ENCODE measurements around the gene TTLL11.

Gene TTLL11

DNA sequence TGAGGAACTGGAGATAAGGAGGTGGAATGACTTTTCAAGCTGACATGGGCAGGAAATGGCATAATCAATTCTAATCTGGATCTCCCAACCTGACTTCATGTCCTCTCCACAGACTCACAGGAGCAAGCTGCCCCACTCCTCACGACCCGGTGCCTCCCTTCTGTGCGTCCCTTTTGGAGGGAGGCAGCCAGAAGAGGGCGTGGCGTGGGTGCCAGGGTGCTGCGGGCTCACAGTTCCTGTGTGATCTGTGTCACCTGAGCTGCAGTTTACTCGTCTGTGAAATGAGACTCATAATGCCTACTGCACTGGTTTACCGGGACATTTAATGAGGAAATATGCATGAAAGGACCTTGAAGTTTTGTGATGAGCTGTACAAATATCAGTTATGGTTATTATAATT, 234.3 kb downstream of the TTLL11 start:
- H3K4me3 Mint-ChIP-seq: no peak overlapping the region
- no peaks in the 10 kb centered on the region for H3K36me3 Mint-ChIP-seq
- H3K27ac Mint-ChIP-seq: no peak overlapping the region
- H3K27me3 Mint-ChIP-seq: no peaks in the 10 kb centered on the region
- H3K4me1 Mint-ChIP-seq (ENCODE audit: low read depth): no peaks in the 10 kb centered on the region
- no peaks in the 10 kb centered on the region for H3K9me3 Mint-ChIP-seq (ENCODE audit: low read depth)

GRCh38 chr9:121857928-121858327, 235.2 kb downstream of the TTLL11 start:
- H3K4me1 Mint-ChIP-seq (ENCODE audit: low read depth): no peaks in the 10 kb centered on the region
- peaks cover under 1% of the 10 kb centered on the region for H3K36me3 Mint-ChIP-seq
- no peak overlapping the region for H3K4me3 Mint-ChIP-seq
- no peaks in the 10 kb centered on the region for H3K9me3 Mint-ChIP-seq (ENCODE audit: low read depth)
- no peak overlapping the region for H3K27ac Mint-ChIP-seq
- H3K27me3 Mint-ChIP-seq: no peaks in the 10 kb centered on the region

DNA sequence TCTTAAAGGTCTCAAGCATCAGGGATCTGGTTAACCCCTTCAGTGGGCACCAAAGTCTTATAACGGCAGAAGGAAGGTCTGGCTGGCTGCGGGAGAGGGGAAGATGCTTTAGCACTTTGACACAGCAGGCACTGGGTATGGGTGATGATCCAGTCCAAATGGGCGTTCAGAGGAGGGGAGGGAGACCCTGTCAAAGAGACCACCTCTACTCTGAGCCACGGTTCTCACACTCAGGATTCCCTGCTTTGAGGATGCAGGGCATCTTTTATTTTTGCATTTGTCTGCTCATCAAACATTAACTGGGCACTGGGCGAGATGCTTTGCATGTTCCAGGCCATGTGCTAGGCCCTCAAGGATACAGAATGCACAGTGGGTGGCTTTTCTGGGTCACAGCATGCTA, 237.6 kb downstream of the TTLL11 start:
- no peaks in the 10 kb centered on the region for H3K4me1 Mint-ChIP-seq (ENCODE audit: low read depth)
- H3K9me3 Mint-ChIP-seq (ENCODE audit: low read depth): no peaks in the 10 kb centered on the region
- no peak overlapping the region for H3K4me3 Mint-ChIP-seq
- H3K27me3 Mint-ChIP-seq: no peaks in the 10 kb centered on the region
- no peak overlapping the region for H3K27ac Mint-ChIP-seq
- H3K36me3 Mint-ChIP-seq: peaks cover 2% of the 10 kb centered on the region

DNA sequence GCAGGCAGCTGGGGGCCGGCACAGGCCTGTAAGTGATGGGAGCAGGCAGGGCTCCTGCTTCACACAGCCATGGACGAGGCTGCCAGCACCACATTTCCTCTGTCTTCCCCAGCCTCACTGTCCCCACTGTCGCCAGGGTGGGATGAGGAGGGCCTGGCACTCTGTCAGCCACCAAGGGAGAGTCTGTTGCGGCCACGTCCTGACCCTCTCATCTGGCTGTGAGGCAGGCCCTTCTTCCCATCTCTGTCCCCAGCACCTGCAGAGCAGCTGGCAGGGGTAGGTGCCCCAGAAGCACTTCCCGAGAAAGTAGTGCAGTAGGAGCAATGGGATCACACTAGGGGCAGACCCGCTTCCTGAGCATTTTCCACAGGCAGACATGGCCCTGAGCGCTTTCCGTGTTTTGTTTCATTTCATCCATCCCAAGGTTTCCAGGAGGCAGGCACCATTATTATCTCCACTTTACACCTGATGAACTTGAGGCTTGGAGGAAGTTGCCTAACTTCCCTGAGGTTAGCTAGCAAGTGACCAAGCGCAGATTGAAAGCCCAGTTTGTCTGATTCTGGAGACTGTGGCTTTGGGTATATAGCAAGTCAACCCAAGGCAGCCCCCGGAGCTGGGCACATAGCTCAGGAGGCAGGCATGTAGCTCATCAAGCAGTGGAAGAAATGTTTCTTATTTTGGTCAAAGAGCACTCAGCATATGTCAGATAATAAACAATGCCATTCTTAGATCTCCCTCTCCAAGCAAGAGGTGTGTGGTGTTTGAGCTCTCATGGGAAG, 239.3 kb downstream of the TTLL11 start:
- Mint-ChIP-seq H3K27me3 (no peaks in the 10 kb centered on the region), H3K4me3 (no peak overlapping the region), H3K27ac (no peak overlapping the region), H3K4me1 (ENCODE audit: low read depth) (no peaks in the 10 kb centered on the region), H3K9me3 (ENCODE audit: low read depth) (peaks cover 8% of the 10 kb centered on the region), H3K36me3 (peaks cover 7% of the 10 kb centered on the region)

DNA sequence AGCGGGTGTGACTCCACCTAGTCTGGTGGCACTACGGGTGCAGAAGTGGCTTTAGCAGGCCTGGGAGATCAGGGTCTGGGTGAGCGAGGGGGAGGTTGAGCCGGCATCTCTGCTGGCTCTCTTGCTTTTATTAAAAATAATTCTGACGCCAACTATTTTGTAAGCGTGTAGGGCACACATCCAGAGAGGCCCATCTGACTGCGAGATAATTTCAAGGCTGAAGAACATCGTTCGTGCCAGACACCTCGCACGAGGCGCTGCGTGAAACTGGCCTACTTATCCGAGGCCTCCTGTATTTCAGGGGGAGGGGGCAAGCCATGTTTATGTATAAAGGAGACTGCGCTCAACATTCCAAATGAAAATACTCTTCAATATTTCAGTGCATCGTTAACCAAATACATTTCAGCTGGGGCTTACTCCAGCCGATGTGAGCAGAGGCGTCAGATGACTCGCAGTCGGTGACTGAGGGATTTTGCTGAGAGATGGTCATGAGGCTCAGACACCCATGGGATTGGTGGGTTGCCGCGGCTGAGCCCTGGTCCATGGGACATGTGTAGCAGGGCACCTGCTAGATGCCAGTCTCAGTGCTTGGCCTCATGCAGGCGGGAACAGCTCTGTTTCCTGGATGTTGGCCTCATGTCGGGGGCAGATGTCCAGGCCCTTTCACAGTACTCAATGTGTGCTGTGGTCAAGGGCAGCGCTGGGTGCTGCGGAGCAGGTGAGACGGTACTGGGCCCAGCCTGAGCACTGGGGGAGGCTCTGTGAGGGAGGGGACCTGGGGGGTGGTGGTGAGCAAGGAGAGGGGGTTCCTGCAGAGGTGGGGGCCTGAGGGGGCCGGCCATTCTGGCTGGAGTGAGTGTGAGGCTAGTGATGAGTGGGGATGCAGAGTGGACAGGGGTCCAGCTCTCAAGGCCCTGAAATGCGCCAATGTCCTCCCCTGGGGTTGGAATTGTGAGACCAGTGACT, 240.2 kb downstream of the TTLL11 start:
- H3K4me1 Mint-ChIP-seq (ENCODE audit: low read depth): no peaks in the 10 kb centered on the region
- H3K27ac Mint-ChIP-seq: no peak overlapping the region
- H3K36me3 Mint-ChIP-seq: peaks cover 7% of the 10 kb centered on the region
- peaks cover 11% of the 10 kb centered on the region for H3K9me3 Mint-ChIP-seq (ENCODE audit: low read depth)
- H3K27me3 Mint-ChIP-seq: no peaks in the 10 kb centered on the region
- H3K4me3 Mint-ChIP-seq: no peak overlapping the region

DNA sequence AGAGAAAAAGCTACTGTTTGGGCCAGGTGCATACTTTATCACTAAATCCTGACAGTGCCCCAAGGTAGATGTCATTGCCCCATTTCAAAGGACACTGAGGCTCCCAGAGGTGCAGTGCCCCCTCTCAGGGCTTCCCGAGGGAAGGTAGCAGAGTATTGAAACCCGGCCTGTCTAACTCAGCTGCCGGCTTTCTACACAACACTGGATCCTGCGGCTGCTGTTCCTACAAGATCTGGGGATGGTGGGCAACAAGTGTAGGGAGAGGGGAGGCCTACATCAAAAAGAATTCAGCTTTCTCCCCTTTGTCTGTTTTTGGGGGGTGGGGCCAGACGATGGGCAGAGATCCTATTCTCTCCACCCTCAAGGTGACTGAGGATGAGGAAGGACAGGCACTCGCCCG, 240.9 kb downstream of the TTLL11 start:
- Mint-ChIP-seq H3K4me1 (ENCODE audit: low read depth) (no peaks in the 10 kb centered on the region), H3K4me3 (no peak overlapping the region), H3K27me3 (no peaks in the 10 kb centered on the region), H3K9me3 (ENCODE audit: low read depth) (peaks cover 11% of the 10 kb centered on the region), H3K36me3 (peaks cover 7% of the 10 kb centered on the region), H3K27ac (no peak overlapping the region)

DNA sequence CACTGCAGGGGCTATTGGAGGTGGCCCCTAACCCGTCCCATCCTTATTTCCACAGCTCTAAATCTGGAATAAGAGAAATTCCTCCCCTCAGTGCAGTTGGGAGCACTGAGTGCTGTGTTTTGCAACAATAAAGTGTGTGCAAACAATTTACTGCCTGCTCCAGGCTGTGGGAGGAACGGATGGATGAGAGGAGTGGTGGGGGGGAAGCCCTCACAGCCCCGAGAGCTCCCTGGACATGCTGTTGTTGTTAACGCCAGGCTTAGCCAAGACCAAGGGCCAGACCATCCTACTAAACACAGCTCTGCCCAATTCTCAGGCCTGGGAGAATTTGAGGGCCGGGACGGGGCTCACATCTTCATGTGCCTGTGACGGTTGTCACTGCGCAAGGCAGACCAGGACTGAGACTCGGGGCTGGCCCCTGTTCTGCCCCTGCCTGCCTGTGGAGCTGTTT, 241.4 kb downstream of the TTLL11 start:
- Mint-ChIP-seq H3K4me1 (ENCODE audit: low read depth) (no peaks in the 10 kb centered on the region), H3K27me3 (no peaks in the 10 kb centered on the region)

GRCh38 chr9:121850366-121850765, 242.7 kb downstream of the TTLL11 start:
- peaks cover 7% of the 10 kb centered on the region for H3K36me3 Mint-ChIP-seq
- peaks cover 17% of the 10 kb centered on the region for H3K9me3 Mint-ChIP-seq (ENCODE audit: low read depth)
- no peaks in the 10 kb centered on the region for H3K27me3 Mint-ChIP-seq
- H3K4me3 Mint-ChIP-seq: no peak overlapping the region
- no peaks in the 10 kb centered on the region for H3K4me1 Mint-ChIP-seq (ENCODE audit: low read depth)
- no peak overlapping the region for H3K27ac Mint-ChIP-seq

More for the DNA sequence above, 241.4 kb downstream of the TTLL11 start:
- peaks cover 7% of the 10 kb centered on the region for H3K36me3 Mint-ChIP-seq
- H3K27ac Mint-ChIP-seq: no peak overlapping the region
- peaks cover 11% of the 10 kb centered on the region for H3K9me3 Mint-ChIP-seq (ENCODE audit: low read depth)
- H3K4me3 Mint-ChIP-seq: no peak overlapping the region

- H3K27ac Mint-ChIP-seq: no peak overlapping the region
- no peaks in the 10 kb centered on the region for H3K4me1 Mint-ChIP-seq (ENCODE audit: low read depth)
- H3K27me3 Mint-ChIP-seq: no peaks in the 10 kb centered on the region
- peaks cover 13% of the 10 kb centered on the region for H3K36me3 Mint-ChIP-seq
- H3K9me3 Mint-ChIP-seq (ENCODE audit: low read depth): peaks cover 17% of the 10 kb centered on the region
- no peak overlapping the region for H3K4me3 Mint-ChIP-seq
These were observed 243.6 kb downstream of the TTLL11 start for GRCh38 chr9:121849554-121849953.

DNA sequence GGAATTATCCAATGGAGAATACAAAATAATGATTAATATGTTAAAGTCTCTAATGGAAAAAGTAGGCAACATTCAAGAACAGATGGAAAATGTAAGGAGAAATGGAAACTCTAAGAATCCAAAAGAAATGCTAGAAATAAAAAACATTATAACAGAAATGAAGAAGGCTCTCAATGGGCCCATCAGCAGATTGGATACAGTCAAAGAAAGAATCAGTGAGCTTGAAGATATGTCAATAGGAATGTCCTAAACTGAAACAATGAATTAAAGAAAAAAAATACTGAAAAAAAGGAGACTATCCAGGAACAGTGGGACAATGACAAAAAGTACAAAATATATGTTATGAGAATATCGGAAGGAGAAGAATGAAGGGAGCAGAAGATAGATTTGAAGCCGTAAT, 248.5 kb downstream of the TTLL11 start:
- Mint-ChIP-seq H3K4me3 (no peak overlapping the region), H3K9me3 (ENCODE audit: low read depth) (peaks cover 16% of the 10 kb centered on the region), H3K27me3 (no peaks in the 10 kb centered on the region), H3K36me3 (peaks cover 15% of the 10 kb centered on the region), H3K4me1 (ENCODE audit: low read depth) (peaks cover 17% of the 10 kb centered on the region), H3K27ac (no peak overlapping the region)

- H3K9me3 Mint-ChIP-seq (ENCODE audit: low read depth): peaks cover 11% of the 10 kb centered on the region
- H3K4me3 Mint-ChIP-seq: no peak overlapping the region
- no peak overlapping the region for H3K27ac Mint-ChIP-seq
- H3K27me3 Mint-ChIP-seq: no peaks in the 10 kb centered on the region
- peaks cover 17% of the 10 kb centered on the region for H3K4me1 Mint-ChIP-seq (ENCODE audit: low read depth)
- H3K36me3 Mint-ChIP-seq: peaks cover 12% of the 10 kb centered on the region
These were observed 249.0 kb downstream of the TTLL11 start for GRCh38 chr9:121844098-121844497.

DNA sequence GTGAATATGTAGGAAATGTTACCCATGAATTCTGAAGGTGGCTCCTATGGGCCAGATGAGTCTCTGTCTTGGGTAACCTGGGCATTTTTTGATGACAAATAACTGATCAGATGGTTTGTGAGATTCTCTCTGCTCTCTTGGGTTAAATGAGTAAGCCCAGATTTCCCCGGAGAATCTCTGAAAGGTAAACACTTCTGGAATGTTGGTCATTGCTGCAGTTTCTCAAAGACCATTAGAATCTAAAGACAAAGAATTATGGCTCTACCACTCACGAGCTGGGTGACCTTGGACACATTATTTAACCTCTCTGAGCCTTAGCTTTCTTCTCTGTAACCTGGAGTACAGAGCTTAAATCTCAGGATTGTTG, 250.5 kb downstream of the TTLL11 start:
- Mint-ChIP-seq H3K36me3 (peaks cover 10% of the 10 kb centered on the region), H3K4me3 (no peak overlapping the region), H3K27ac (no peak overlapping the region), H3K4me1 (ENCODE audit: low read depth) (peaks cover 17% of the 10 kb centered on the region), H3K9me3 (ENCODE audit: low read depth) (peaks cover 5% of the 10 kb centered on the region), H3K27me3 (no peaks in the 10 kb centered on the region)

- H3K4me1 Mint-ChIP-seq (ENCODE audit: low read depth): peaks cover 17% of the 10 kb centered on the region
- peaks cover 5% of the 10 kb centered on the region for H3K9me3 Mint-ChIP-seq (ENCODE audit: low read depth)
- H3K27ac Mint-ChIP-seq: no peak overlapping the region
- no peaks in the 10 kb centered on the region for H3K27me3 Mint-ChIP-seq
- no peak overlapping the region for H3K4me3 Mint-ChIP-seq
- H3K36me3 Mint-ChIP-seq: peaks cover 10% of the 10 kb centered on the region
These were observed 251.1 kb downstream of the TTLL11 start for GRCh38 chr9:121841771-121842611.

DNA sequence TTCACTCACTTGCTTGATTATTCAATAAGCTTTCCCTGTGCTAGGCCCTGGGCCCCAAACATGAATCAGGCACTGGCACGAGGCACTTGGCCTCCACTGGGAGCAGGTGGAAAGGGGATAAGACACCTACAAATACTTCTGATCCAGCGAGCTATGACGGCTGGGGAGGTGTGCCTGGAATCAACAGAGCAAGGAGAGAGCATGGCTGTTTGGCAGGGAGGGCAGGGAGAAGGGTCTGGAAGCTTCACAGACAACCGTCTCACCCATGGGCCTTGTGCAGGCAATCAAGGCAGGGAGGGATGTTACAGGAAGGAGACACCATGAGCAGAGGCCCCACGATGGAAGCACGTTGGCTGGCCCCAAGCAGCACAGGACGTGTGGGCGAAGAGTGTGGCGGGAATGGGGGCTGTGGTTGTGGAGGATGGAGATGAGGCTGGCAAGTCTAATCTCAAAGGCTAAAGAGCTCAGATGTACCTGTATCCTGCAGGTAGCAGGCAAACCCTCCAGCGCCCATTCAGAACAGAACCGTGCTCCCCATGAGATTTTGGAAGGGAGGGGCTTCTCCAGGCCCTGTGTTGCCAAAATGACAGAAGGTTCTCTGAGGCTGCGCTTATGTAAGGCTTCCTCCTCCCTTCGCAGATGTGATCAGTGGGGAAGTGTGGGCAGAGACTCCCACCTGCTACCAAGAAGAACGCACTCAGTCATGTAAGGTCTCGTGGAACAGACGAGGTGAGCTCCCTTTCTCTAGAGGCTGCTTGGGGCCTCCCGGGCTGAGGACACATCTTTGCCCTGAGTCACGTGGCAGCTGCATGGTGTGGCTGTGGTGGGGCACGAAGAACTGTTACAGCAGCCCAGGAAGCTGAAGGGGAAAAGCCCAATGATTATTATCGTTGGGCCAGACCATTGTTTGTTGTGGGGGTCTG, 252.0 kb downstream of the TTLL11 start:
- Mint-ChIP-seq H3K4me1 (ENCODE audit: low read depth) (peaks cover 17% of the 10 kb centered on the region), H3K27me3 (no peaks in the 10 kb centered on the region), H3K36me3 (peaks cover 10% of the 10 kb centered on the region), H3K4me3 (no peak overlapping the region), H3K27ac (no peak overlapping the region), H3K9me3 (ENCODE audit: low read depth) (peaks cover 5% of the 10 kb centered on the region)
